ENCODE results near the gene LTN1.

LTN1 gene

DNA sequence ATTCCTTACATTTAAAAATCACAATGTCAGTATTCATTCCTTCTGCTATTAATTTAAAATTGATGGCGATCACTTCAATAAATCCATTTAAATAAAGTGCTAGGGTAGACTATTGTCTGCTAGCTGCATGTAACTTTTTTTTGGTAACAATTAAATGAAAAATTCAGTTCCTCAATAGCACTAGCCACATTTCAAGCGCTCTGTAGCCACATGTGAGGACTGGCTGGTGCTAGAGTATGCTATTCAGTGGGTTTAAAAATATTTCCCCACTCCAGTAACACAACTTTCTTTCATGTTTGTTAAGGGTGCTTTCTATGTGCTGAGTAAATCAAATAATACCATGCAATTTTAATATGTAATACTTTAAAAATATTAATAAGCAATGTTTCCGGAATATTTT, 108.2 kb downstream of the LTN1 start:
- DNase-seq (ENCODE audit: low spot score): peak; percentile 23

DNA sequence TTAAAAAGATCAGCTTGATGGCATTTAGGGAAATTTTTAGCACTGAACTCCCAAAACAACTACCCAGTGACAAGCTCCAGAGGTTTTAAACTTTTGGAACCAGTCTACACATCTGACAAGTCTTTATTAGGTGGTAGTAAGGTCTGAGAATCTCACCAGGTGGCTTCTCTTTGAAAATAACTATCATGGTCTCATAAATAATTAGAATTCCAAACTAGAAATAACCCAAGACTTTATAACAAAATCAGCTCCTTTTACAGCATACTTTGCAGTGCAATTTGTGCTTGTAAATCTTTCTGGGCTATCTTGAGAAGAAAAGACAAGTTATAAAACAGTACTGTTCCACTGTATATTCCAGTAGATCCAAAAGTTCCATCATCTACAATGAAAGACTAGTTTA, 108.7 kb downstream of the LTN1 start:
- DNase-seq (ENCODE audit: low spot score): no peak

DNA sequence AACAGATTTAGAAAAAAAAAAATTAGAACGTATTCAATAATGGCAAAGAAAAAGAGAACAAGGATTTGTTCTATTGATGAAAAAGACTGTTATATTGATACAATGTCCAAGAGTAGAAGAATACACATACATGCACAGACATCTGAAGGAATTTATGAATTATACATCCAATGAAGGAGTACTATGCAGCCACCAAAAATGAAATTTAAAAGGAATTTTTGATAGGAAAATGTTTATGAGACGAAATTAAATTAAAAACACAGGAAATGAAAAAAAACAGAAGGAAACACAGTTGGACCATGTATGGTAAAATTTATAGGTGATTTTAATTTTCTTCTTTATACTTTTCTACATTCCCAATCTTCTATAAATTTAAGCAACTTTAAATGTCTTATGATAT, 110.3 kb downstream of the LTN1 start:
- no peak for DNase-seq (ENCODE audit: low spot score)

Data from Ammon's horn (tissue), 1 donor.